GM13976 (cell line): ENCODE data around the gene ABLIM2.

Experiments used
- DNase-seq: peaks from one replicate; pipeline ENCODE4 v3.0.0; 2012; ENCODE audit warnings: low spot score
- in situ Hi-C: fragments of 300-500 bp; cut with MboI; formaldehyde crosslinking; loops from one replicate; pipeline ENCODE4 v1.12.0; 2022; ENCODE audit warnings: low sequenced_read_pairs, mixed read lengths, inconsistent platforms; ENCODE audit not compliant: unreplicated experiment
- TF ChIP-seq, protein P1 (sequence below): IDR thresholded peaks from 2 replicates; pipeline ENCODE4 v1.5.1; 2012; ENCODE audit warnings: borderline replicate concordance, mild to moderate bottlenecking; ENCODE audit not compliant: insufficient read depth; ENCODE audit errors: extremely low read depth, missing control alignments, control extremely low read depth

Gene ABLIM2

GRCh38 chr4:7999279-7999678, 159.3 kb downstream of the ABLIM2 start:
- no peak for DNase-seq
- in situ Hi-C loops: no loop called here
- TF ChIP-seq, protein P1, sequence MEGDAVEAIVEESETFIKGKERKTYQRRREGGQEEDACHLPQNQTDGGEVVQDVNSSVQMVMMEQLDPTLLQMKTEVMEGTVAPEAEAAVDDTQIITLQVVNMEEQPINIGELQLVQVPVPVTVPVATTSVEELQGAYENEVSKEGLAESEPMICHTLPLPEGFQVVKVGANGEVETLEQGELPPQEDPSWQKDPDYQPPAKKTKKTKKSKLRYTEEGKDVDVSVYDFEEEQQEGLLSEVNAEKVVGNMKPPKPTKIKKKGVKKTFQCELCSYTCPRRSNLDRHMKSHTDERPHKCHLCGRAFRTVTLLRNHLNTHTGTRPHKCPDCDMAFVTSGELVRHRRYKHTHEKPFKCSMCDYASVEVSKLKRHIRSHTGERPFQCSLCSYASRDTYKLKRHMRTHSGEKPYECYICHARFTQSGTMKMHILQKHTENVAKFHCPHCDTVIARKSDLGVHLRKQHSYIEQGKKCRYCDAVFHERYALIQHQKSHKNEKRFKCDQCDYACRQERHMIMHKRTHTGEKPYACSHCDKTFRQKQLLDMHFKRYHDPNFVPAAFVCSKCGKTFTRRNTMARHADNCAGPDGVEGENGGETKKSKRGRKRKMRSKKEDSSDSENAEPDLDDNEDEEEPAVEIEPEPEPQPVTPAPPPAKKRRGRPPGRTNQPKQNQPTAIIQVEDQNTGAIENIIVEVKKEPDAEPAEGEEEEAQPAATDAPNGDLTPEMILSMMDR: no peak

GRCh38 chr4:7998447-7998846, 160.2 kb downstream of the ABLIM2 start:
- in situ Hi-C loops: no loop called here
- no peak for DNase-seq
- TF ChIP-seq, protein P1: no peak

GRCh38 chr4:7995866-7996265, 162.7 kb downstream of the ABLIM2 start:
- DNase-seq: no peak
- in situ Hi-C loops: no loop called here
- TF ChIP-seq, protein P1: no peak

DNA sequence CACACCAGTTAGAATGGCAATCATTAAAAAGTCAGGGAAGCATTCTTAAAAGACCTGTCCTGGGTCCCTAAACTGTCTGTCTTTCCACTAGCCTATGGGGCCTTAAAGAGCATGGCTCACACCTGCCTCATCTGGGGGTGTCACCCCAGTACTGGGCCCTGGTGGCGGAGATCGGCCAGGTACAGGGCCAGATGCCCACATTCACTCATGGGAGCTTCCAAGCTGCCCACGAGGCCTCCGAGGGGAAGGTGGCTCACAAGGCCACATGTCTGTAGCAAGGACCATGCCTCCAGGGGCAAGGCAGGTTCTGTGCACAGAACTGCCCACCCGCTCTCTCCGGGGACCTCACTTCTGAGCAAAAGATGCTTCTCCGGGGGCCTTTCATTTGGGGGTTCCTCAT, 163.5 kb downstream of the ABLIM2 start:
- no peak for DNase-seq

GRCh38 chr4:7993671-7994070, 164.9 kb downstream of the ABLIM2 start:
- TF ChIP-seq, protein P1: no peak
- in situ Hi-C loops: no loop called here

More for the DNA sequence above, 163.5 kb downstream of the ABLIM2 start:
- in situ Hi-C loops: no loop called here
- TF ChIP-seq, protein P1: no peak

GRCh38 chr4:7992846-7993245, 165.8 kb downstream of the ABLIM2 start:
- in situ Hi-C loops: no loop called here
- no peak for DNase-seq
- TF ChIP-seq, protein P1: no peak

More at GRCh38 chr4:7993671-7994070, 164.9 kb downstream of the ABLIM2 start:
- DNase-seq: no peak
